Measurements from ENCODE around the gene MACF1.
"Not testable (repeated sequence)": the region's sequence is repeated elsewhere in the genome, so short reads cannot be mapped to it uniquely, and the experiment has no call there.

MACF1 gene, protein sequence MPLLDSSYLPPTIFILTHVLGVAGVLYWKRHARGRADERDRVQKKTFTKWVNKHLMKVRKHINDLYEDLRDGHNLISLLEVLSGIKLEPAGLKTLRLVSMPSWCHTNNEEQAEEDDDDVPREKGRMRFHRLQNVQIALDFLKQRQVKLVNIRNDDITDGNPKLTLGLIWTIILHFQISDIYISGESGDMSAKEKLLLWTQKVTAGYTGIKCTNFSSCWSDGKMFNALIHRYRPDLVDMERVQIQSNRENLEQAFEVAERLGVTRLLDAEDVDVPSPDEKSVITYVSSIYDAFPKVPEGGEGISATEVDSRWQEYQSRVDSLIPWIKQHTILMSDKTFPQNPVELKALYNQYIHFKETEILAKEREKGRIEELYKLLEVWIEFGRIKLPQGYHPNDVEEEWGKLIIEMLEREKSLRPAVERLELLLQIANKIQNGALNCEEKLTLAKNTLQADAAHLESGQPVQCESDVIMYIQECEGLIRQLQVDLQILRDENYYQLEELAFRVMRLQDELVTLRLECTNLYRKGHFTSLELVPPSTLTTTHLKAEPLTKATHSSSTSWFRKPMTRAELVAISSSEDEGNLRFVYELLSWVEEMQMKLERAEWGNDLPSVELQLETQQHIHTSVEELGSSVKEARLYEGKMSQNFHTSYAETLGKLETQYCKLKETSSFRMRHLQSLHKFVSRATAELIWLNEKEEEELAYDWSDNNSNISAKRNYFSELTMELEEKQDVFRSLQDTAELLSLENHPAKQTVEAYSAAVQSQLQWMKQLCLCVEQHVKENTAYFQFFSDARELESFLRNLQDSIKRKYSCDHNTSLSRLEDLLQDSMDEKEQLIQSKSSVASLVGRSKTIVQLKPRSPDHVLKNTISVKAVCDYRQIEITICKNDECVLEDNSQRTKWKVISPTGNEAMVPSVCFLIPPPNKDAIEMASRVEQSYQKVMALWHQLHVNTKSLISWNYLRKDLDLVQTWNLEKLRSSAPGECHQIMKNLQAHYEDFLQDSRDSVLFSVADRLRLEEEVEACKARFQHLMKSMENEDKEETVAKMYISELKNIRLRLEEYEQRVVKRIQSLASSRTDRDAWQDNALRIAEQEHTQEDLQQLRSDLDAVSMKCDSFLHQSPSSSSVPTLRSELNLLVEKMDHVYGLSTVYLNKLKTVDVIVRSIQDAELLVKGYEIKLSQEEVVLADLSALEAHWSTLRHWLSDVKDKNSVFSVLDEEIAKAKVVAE (N-terminal part only)

DNA sequence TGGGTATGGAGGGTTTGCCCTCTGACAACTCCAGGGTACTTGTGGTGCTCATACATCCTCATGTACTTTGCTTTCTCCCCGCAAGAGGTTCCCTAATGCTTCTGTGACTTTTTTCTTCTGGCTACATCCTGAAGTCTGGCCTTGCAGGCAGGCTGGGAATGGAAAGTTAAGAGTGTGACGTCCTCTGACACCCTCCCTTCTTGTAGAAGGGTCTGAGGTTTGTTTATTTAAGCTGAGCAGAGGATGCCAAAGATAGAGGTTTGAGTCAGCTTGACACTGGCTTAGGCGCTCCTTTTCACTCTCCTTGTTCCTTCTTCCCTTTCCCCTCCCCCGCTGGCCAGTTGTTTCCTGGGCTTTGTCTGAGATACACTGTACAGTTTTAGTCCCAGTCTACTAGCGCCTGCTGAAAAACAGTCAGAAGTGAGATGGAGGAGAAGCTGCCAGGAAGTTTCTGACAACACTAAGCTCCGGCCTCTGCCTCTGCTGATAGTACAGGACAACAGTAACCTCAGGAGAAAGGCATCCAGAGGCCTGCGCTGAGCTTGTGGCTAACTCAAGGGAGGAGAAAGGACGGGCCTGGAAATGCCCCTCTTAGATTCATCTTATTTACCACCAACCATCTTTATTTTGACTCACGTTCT is at the start of gene MACF1:
Gene MACF1 (plus strand): TSS at position 255 of the 641 bp plus-strand sequence. CDS start 328 bp downstream, at position 583.
- DNase-seq, result peak; percentile 59

DNA sequence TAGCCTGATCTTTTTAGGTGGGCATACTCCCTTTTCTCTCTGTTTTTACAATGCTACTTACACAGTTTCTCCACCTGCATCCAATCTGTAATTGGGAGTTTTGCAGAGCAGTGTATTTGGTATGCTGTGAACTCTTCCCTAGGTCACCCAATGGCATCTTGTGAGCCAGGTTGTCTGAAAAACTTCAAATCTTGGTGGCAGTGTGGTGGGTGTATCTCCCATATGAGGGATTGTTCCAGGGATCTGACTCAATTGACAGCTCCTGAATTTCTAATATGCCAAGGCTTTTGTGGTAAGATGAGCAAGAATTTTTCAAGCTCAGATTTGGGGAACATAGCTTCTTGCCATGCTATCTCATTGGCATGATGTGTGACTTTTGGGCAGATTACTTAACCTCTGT is 47.2 kb upstream of the MACF1 start:
- DNase-seq, result no peak

DNA sequence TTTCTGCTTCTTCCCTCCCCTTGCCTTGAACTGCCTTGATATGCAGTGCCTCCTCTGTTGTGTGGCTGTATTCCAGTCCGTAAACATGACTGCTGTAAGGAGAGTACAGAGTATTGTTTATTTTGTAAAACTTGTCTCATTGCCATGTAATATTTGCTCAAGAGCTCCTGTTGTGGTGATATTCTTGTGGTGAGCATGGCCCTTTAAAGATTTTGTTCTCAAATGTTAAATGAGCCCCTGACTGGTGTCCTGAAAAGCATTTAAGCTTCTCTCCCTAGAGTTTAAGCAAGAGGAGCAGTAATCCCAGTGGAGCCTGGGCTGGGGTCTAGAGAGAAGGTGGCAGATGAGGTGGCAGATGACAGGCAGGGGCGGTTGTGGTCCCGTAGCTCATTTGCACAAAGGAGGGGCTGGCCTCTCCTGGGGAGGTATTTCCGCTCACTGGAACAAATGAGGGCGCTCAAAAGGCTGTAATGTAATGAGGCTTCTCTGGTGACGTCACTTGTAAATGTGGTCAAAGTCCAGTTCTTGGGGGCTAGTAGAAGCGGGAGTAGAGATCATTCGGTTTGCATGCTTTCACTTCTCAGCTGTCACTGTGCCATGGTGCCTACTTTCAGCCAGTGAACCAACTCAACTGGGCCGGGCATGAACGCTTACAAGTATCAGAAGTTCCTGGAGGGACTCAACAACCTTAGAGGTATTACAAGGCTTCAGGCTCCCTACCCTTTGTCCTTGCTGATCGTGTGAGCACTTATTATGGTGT is 46.0 kb upstream of the MACF1 start:
- no peak for DNase-seq

DNA sequence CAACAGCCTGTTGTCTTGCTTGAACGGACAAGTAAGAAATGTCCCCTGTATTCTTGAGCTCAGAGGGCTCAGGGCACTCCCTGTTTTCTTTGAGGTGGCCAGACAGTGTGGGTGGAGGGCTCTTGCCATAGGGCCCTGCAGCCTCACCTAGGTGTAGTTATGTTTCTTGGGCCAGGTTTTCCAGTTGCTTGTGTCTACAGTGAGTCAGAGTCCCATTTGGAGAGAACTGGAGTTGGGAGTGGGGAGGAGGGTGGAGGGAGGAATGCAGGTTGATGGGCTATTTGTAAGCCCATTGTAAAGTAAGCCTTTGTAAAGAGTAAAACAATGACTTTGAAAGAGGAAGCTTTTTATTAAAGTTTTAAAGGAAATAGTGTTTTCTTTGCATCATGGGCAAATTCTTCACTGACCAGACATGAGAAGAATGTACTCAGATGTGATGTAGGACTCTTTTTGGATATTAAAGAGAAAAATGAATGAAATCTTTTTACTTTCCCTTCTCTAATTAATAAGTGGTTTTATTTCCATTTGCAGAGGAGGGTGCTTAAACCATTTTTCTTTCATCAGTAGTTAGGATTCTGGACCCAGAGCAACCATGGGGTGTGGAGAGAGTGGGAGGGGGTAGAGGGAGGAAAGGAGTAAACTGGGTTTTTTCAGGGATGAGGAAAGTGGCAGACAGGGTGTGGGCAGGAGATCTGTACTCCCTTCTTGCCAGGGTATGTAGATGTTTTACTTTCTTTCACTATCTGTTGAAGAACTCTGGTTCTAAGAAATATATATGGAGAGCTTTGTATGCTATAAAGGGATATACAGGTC is 45.1 kb upstream of the MACF1 start:
- no peak for DNase-seq

DNA sequence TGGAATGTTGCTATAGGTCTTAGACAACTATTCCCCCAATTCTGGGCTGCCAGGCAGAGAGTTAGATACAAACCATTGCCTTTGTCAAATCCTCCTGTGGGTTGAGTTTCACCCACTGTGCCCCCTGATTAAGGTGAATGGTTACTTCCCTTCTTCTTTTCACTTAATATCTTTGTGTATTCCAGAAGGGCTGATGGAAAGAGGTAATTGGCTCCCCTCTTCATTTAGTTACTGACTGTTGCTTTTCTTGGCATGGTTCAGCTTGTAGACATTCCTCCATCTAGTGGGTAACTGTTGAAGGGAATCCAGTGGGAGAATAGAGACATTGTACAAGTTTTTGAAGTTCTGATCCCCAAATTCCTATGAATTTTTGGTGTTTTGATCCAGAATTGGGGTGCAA is 43.8 kb upstream of the MACF1 start:
- DNase-seq, result no peak

DNA sequence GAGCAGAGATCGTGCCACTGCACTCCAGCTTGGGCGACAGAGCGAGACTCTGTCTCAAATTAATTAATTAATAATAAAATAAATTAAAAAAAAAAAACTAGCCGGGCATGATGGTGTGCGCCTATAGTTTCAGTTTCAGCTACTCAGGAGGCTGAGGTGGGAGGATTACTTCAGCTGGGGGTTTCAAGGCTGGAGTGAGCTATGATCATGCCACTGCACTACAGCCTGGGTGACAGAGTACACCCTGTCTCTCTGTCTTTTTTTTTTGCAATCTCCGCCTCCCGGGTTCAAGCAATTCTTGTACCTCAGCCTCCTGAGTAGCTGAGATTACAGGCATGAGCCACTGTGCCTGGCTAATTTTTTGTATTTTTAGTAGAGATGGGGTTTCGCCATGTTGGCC is 42.7 kb upstream of the MACF1 start:
- DNase-seq, result not testable (repeated sequence)

DNA sequence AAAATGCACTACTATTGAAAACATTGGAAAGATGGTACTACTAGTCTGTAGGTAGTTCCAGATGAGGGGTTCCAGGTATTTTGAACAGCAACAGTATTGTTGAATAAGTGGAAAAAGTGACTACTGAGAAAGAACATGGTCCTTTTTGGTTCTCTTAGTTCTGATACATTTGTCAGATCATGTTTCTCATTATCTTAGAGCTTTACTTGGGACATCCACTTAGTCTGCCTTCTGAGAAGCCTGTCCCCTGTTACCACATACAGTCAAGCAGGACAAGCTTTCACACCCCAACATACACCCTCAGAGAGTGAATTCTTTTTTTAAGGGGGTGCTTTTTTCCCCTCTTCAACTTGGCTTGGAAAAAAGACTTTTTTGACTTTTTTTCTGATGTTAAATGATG is 41.0 kb upstream of the MACF1 start:
- DNase-seq, result no peak

DNA sequence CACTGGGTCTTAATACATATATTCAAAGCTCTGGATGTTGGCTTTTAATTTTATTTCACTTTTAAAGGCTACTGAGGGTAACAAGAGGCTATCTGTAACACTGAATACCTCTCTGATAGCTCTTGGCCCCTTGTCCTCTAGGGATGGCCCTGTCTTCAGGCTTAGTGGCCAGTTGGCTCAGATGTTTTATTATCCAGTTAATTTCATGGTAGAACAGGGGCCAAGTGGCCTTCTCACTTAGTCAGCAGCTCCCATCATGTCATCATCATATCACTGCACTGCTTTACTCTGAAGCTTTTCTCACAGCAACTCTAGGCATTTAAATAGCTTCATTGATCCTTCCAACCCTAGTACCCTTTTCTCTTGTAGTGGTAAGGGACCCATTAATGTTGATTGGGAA is 40.2 kb upstream of the MACF1 start:
- DNase-seq, result no peak

DNA sequence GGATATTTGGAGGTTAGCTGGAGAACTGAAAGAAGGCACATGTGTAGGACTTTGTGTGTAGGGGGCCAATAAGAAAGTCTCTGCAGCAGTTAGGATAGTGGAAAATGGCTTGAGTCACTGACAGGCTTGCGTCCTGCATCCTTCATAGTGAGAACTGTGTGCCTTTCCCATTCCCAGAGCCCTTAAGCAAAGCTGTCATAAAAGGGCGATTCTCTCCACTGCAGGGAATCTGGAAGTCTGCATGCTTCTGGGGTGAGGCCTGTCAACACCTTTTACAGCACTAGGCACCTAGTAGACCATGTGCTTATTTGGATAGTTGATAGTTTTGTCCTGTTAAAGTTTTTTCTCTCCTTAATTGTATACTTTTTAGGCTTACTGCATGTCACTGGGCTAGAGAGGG is 39.4 kb upstream of the MACF1 start:
- DNase-seq, result no peak

DNA sequence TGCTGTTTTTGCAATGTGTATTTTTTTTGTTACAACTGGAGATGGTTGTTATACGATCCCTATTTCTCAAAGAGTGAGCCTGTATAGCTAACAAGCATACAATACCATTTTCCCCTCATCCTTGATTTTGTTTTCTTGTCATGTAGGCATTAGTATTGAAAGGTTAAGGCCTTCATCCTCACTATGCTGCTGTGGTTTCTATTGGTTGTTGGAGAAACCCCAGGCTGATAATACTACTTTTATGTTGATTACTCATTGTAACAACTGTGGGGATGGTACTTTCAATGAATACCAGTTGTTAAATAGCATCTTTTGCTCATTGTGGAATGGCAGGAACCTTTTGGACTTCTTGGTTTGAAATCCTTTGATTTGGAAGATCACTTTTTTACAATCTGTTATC is 39.0 kb upstream of the MACF1 start:
- DNase-seq, result no peak

DNA sequence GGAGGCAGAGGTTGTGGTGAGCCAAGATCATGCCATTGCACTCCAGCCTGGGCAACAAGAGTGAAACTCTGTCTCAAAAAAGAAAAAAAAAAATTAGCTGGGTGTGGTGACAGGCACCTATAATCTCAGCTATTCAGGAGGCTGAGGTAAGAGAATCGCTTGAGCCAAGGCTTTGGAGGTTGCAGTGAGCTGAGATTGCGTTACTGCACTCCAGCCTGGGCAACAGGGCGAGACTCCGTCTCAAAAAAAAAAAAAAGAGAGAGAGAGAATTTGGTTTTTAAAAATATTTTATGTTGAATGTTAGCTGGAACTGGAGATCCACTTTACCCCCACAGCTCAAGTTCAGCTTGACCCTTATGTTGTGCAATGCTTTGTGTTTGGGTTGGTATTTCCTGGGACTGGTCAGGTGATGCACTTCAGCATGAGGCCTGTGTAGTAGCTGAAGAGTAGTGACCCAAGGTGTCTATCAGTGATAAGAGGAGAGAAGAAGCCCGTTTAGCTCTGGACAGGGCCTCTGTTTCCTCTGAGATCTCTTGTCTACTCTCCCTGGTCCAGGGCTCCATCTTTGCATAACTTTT is 36.8 kb upstream of the MACF1 start:
- DNase-seq, result no peak

DNA sequence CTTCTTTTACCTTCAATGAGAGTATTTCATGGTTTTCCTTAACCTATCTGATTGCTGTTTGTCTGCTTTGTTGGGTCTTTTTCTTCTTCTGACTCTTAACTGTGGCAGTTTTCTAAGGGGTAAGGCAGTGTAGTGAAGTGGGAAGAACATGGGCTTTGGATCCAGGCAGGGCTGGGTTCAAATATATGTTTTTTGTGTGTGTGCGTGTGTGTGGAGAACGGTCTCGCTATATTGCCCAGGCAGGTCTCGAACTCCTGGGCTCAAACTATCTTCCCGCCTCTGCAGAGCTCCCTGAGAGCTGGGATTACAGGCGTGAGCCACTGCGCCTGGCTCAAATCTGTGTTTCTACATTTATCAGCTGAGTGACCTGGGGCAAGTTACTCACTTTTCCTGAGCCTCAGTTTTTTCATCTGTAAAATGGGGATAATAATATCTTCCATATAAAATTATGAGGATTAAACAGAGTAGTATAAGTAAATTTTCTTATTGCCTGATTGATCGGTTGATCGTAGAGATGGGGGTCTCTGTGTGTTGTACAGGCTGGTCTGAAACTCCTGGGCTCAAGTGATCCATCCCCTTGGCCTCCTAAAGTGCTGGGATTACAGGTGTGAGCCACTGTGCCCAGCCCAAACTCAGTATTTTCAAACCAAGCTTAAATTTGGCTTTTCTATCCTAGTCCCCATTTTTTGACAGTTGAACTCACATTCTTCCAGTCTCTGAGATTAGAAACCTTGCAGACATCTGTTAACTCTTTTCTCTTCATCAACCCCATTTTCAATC is 36.0 kb upstream of the MACF1 start:
- no peak for DNase-seq

DNA sequence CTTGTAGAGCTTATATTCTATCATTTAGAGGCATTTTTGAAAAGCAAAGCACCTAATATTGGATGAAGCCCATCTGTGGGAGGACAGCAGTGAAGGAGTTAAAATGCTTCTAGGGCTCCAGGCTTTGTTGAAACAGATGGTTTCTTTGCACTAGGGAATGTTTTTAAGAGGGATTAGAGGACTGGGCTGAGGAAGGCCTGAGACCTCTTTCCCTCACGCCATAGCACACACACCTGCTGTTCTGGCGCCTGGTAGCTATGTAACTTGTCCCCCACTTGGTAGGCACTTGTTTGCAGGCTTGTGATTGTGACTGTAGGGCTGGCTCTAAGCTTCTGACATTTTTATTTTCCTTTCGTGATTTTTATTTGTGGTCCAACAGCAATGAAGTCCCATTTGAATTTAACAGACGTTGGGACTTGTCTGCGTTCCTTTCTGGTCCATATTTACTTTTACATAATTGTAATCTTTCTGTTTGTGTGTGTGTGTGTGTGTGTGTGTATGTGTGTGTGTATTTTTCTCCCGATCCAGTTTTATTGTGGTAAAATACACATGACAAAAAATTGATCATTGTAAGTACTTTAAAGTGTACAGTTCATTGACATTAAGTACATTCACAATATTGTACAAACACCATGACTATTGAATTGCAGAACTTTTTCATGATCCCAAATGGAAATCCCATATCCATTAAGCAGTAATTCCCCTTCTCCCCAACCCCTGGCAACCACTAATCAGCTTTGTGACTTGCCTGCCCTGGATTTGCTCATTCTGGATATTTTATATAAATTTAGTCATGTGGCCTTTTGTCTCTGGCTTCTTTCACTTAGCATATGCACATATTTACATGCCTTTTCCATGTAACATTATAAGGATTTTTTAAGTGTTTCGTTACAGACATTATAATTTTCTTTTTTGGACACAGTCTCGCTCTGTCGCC is 33.5 kb upstream of the MACF1 start:
- DNase-seq, result no peak

DNA sequence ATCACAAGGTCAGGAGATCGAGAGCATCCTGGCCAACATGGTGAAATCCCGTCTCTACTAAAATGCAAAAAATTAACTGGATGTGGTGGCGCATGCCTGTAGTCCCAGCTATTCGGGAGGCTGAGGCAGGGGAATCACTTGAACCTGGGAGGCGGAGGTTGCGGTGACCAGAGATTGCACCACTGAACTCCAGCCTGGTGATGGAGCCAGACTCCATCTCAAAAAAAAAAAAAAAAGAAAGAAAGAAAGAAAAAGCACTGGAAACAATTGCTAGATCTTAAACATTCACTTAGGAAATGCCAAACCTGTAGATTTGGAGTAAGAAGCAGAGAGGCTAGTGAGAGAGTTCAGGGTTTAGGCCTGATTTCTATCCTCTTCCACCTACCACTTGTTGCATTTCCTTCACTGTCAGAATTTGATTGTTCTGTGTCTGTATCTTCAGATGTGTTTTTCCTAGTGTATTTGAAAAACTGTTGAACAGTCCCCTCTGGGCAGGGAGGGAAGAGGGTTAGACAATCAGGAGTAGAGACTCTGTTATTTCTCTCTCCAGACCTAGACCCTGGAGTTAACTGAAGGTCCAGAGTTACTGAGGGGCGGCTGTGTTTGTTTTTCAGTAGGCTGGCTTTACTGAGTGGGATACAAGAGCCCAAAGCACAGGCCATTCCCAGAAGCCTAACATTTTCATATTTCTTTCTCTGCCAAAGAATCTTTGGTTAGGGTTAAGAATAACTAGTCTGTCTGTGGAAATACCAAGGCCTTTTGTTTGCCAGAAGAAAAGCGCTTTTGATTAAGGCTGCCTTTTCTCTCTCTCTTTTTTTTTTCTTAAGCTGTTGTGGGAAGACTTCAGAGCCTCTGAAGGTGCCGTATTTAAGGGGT is 31.1 kb upstream of the MACF1 start:
- no peak for DNase-seq

DNA sequence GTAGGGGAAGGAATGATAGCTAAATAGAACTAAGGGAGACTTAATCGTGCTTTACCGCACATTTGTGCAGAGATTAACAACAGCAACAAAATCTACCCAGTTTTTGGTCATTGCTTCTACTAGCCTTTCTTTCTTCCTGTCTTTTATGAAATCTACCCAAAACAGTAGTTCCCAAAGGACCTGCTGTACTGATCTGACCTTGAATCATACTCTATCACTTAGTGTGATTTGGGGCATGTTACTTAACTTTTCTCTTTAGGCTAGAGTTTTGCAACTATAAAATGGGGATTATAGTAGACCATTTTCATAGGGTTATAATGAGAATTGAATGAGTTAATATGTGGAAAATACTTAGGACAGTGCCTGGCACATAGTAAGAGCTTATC is 30.5 kb upstream of the MACF1 start:
- DNase-seq, result no peak

DNA sequence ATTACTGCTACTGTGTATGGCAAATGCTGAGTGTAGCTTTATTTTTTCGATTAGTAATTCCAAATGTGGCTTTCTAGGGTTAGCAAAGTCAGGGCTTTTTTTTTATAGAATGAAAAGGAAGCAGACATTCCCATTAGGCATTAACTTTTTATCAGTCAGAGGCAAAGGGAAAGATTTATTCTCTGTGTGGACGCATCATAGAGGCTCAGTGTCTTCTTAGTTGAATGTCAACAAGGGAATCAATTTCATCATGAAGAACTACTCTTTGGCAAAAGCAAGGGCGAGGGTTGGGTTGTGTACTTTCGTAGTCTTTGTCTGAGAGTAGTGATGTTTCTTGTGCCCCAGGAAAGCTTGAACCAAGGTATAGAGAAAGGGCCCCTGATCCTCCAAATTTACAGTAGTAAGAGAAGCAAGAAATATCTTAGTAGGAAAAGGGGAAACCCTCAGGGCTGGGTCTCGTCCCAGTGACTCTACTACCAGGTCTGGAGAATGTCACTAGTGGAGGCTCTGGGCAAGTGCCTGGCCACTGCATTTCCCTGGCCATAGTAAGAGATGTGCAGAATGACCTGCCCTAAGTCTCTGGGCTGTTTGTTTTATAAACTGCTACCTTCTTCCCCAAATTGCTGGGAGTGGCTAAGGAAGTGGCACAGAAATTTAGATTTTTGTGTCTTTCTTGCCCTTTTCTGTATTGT is 30.0 kb upstream of the MACF1 start:
- no peak for DNase-seq

DNA sequence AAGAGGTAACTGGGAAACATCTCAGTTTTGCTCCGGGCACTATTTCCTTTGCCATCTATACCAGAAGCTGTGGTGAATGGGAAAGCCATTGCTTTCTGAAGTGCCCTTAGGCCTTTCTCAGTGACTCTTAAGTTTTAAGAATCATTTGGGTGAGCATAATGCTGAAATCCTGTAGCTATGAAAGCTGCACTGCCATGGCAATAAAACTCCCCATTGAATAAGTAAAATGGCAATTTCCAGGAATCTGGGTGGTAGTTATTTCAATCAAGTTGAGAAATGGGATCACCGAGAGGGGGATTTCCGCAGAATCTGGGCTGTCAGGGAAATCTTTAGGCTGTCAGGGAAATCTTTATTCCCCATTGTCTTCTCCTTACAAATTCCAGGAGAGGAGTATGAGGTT is 26.8 kb upstream of the MACF1 start:
- no peak for DNase-seq

Data from activated T-cell treated with anti-CD3 and anti-CD28 coated beads, Interleukin-2, amount 50 U/mL, for 1 hour (primary cell).